NCI-H1436 (cell line): ENCODE results near the gene TBC1D30.
"Not testable (repeated sequence)": the region's sequence is repeated elsewhere in the genome, so short reads cannot be mapped to it uniquely, and the experiment has no call there.

Experiments used
- DNase-seq: peaks from one replicate; lab custom pipeline; 2025; lab: John Stamatoyannopoulos, UW

The TBC1D30 gene

DNA sequence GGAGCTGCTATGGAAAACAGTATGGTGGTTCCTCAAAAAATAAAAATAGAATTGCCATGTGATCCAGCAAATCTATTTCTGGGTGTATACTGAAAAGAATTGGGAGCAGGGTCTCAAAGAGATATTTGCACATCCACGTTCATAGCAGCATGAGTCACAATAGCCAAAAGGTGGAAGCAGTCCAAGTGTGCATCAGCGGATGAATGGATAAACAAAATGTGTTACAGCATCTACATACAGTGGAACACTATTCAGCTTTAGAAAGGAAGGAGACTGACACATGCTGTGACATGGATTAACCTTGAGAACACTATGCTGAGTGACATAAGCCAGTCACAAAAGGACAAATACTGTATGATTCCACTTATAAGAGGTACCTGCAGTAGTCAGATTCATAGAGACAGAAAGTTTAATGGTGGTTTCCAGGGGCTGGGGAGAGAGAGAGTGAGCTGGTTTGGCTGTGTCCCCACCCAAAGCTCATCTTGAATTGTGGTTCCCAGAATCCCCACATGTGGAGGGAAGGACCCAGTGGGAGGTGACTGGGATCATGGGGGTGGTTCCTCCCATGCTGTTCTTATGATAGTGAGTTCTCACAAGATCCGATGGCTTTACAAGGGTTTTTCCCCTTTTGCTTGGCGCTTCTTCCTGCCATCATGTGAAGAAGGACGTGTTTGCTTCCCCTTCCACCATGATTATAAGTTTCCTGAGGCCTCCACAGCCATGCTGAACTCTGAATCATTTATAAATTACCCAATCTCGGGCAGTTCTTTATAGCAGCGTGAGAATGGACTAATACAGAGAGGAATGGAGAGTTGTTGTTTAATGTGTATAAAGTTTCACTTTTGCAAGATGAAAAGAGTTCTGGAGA, 17.6 kb upstream of the TBC1D30 start:
- no peak for DNase-seq

GRCh38 chr12:64808110-64808509, 16.3 kb upstream of the TBC1D30 start:
- DNase-seq = no peak

DNA sequence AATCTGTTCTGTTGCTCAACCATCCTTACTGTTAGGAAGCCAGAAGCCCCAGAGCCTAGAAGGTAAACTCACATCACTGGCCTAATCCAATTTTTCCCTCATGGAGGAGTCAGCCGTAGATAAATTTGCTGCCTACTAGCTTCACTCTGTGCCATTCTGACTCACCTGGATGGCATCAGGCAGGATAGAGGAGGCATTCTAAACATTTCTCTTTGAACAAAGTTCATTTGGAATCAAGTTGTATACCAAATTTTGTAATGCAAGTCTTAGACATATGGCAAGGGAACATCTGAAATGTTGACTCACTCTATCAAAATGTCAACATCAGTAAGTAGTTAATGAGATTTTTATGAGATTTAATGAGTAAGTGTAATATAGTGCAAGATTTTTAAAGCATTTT, 13.6 kb upstream of the TBC1D30 start:
- no peak for DNase-seq

DNA sequence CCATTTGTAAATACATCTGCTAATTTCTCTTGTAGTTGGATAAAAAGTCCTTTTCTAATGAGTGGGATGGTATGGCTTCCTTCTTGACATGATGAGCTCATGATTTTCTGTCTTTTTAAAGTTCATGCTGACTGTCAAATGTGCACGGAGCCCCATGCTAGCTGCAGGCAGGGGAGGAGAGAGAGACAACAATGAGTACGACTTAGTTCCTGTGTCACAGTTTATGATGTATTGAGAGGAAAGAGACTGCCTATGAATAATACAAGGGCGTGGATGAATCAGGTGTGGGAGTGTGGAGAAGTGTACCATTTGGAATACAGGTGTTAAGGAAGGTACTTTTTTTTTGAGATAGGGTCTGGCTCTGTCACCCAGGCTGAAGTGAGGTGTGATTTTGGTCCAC, 10.7 kb upstream of the TBC1D30 start:
- no peak for DNase-seq

GRCh38 chr12:64814432-64814831, 10.0 kb upstream of the TBC1D30 start:
- DNase-seq = peak; percentile 27

DNA sequence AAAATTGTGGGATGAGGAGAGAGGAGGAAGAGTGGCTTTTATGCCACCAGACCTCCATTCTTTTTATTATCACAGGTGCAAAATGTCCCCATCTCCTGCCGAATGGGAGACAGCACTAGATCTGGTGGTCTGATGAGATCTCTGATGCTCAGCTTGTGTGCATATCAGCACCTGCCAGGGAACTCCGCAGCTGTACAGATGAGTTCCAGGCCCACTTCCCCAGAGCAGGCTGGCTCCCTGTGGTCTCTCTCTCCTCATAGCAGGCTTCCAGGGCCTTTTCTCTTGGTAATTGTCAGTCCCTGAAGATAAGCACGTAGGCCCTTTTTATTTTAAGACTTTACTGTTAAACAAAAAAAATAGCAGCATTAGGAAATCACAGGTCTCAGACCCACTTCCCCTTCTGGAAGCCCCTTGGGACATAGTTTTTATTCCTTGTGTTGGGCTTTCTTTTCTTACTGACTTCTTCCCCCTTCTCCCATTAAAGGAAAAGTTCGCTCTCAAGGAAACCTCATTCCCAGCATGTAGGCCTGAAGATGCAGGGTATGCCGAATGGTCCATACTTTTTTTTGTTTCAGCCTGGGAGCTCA, 4.5 kb upstream of the TBC1D30 start:
- DNase-seq = no peak

GRCh38 chr12:64820593-64820992, 3.9 kb upstream of the TBC1D30 start:
- DNase-seq = no peak

GRCh38 chr12:64821116-64821630, 3.3 kb upstream of the TBC1D30 start:
- no peak for DNase-seq

DNA sequence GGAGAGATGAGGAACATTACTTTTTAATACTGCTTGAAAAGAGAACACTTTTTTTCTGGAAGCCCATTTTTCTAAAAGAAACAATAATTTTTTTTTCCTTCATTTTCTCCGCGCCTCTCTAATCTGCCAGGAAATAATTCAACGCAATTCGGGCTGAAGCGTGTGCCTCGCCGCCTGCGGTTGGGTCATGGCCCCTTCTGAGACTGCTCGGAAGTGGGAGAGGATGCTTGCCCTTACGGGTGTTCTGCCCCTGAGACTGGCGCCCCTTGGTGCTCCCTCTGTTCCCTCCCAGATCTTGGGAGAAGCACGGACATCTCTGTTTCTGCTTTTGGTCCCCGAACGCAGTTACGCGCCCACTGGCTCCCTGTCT, 332 bp upstream of the TBC1D30 start:
- DNase-seq = no peak

DNA sequence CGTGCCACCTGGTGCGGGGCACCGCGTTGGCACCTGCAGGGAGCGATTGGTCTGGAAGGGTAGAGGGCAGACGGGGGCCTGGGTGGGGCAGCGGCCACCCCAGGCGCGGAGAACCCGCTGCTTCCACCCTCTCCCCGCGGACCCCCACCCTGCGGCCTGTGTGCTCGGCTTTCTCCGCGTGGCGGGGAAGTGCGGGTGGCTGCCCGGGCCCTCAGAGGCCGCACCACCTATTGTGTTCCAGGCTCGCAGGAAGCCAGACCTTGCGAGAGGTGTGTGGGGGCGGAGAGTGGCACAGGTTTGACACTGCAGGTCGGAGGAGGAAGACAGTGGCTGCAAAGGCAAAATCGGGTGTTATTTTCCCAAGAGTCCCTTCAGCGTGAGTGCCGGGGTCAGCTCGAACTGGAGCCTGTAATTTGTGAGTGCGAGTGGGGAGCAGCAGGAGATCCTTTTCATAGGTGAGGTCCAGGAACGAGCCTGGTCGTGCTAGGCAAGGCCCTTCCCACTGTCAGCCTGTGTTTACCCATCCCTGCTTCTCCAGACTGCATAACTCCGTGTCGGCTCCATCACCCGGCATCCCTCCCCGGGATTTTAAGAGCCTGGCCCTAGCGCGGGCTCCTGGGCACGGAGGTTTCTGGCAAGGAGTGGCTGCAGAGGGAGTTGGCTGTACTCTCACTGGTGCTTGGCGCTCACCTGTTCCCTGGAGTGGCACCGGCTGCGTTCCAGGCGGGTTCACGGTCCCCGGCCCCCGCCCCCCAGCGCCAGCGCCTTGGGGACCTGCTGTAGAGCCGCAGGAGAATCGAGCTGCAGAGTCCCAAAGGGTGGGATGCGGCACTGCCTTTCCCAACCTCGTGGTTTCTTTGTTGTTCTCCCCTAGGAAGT, 935 bp downstream of the TBC1D30 start:
- DNase-seq = peak; percentile 60

DNA sequence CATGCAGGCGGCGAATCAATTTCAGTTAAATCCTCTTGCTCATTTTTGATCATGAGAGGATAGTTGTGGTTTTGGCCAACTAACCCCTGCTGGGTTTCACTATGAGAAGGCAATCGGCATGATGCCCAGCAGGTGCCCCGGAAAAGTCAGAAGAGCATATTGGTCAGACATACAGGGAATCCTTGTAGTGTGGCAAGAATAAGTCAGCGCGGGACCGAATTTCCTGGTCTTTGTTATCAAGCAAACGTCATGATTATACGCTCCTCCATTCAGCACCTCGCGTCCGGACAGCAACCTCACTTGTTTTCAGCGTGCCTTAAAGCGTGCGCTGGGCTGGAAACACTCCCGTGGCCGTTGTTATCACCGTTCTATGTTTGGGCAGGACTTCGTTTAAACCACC, 1.8 kb downstream of the TBC1D30 start:
- DNase-seq = peak; percentile 71

GRCh38 chr12:64828713-64829112, 4.3 kb downstream of the TBC1D30 start:
- no peak for DNase-seq

DNA sequence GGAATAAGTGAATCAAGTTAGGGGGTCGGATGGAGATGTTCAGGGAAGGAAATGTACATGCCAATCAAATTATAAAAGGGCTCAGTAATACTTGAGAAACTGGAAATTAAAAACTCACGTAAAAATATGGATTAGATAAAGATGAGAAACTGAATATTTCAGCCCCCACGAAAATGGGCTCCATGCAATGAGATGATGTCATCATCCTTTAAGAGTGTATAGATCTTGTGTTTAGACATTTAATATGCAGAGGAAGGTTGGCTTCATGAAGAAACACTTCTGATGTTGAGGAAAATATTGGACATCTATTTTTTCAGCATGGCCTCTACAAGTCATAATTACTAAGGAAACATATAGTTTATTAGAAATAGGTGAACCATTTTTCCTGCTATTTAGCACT, 9.5 kb downstream of the TBC1D30 start:
- DNase-seq = no peak

- DNase-seq = no peak
Observed at GRCh38 chr12:64835901-64836300, 11.5 kb downstream of the TBC1D30 start.

DNA sequence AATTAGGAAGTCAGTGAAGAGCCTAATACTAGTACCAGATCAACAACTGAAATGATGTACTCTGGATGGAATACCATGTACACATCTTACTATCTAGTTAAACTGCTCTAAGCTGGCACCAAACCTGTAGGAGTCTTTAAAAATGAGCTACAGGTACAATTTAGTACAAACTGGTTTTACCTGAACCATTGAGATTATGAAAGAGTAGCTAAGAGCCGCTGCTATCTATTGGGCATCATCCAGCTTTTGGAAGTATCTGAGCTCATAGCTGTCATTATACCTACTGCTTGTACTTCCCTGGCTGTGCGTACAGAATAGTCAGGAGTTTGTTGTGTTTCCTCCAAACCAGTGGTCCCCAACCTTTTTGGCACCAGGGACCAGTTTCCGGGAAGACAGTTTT, 12.4 kb downstream of the TBC1D30 start:
- no peak for DNase-seq

GRCh38 chr12:64837427-64837826, 13.0 kb downstream of the TBC1D30 start:
- DNase-seq = no peak

DNA sequence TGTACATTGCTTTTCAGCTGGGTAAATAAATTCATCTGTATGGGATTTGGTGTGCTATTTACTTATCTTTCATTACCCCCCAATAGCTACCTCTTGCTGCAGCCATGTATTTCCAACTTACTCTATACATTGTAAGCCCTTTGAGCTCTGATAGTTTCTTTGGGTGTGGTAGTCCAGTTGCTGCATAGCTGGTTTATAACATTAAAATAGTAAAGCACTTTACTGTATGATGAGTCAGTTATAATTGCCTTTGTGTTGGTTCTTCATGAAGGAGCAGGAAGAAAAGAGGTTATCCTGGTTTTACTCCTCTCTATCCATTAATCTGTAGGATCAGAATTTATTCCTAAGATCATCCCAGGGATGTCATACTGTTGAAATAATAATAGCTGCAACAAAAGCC, 15.7 kb downstream of the TBC1D30 start:
- no peak for DNase-seq

GRCh38 chr12:64840949-64841717, 16.7 kb downstream of the TBC1D30 start:
- no peak for DNase-seq

DNA sequence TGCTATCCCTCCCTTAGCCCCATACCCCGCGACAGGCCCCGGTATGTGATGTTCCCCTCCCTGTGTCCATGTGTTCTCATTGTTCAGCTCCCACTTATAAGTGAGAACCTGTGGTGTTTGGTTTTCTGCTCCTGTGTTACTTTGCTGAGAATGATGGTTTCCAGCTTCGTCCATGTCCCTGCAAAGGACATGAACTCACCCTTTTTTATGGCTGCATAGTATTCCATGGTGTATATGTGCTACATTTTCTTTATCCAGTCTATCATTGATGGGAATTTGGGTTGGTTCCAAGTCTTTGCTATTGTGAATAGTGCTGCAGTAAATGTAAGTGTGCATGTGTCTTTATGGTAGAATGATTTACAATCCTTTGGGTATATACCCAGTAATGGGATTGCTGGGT, 24.0 kb downstream of the TBC1D30 start:
- not testable (repeated sequence) for DNase-seq

GRCh38 chr12:64858882-64859605, 34.6 kb downstream of the TBC1D30 start:
- DNase-seq = no peak

DNA sequence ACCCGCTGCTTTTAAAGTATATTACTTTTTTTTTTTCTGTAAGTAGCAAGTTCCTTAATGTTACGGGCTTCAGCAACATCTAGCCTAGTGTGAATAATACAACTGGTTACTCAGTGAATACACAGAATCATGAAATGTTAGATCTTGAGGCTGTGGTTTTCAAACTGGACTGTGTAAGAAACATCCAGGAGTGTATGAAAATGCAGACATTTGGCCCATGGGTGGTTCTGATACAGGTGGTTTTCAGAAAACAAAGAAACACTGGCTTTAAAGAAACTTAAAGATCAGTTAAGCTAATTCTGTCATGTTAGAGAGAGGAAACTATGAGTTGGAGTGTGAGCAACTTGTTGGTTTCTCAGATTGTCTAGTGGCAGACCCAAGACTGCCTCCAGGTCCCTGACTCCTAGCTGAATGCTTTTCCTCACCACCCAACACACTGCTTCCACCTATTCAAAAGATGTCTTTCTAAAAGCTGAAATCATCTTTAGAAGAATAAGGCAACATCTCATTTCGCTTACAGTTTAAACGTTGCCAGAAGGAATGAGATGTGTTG, 36.1 kb downstream of the TBC1D30 start:
- no peak for DNase-seq
